ENCODE results near the gene WDR82.

Gene WDR82

GRCh38 chr3:52229656-52230055 is 48.8 kb downstream of the WDR82 start:
- no peak overlapping the region for H3K27ac Mint-ChIP-seq

GRCh38 chr3:52228751-52229291 is 49.6 kb downstream of the WDR82 start:
- H3K4me1 Mint-ChIP-seq, result peaks cover 18% of the 10 kb centered on the region
- TF ChIP-seq CTCF (IDR thresholded peaks at IDR 0.05), result no peak
- DNase-seq, result no peak
- H3K9me3 Mint-ChIP-seq, result no peaks in the 10 kb centered on the region
- H3K36me3 Mint-ChIP-seq (ENCODE audit: low read depth), result peaks cover 4% of the 10 kb centered on the region
- H3K4me3 Mint-ChIP-seq, result no peak overlapping the region
- H3K27ac Mint-ChIP-seq, result no peak overlapping the region
- H3K27me3 Mint-ChIP-seq (ENCODE audit: low read depth, poor library complexity), result no peaks in the 10 kb centered on the region

More at GRCh38 chr3:52229656-52230055, 48.8 kb downstream of the WDR82 start:
- TF ChIP-seq CTCF (IDR thresholded peaks at IDR 0.05), result no peak
- Mint-ChIP-seq H3K36me3 (ENCODE audit: low read depth) (peaks cover 4% of the 10 kb centered on the region), H3K27me3 (ENCODE audit: low read depth, poor library complexity) (no peaks in the 10 kb centered on the region), H3K4me3 (no peak overlapping the region), H3K9me3 (no peaks in the 10 kb centered on the region), H3K4me1 (peaks cover 18% of the 10 kb centered on the region)
- DNase-seq, result no peak

- Mint-ChIP-seq H3K36me3 (ENCODE audit: low read depth) (peaks cover 4% of the 10 kb centered on the region), H3K4me3 (no peak overlapping the region), H3K4me1 (peaks cover 18% of the 10 kb centered on the region), H3K9me3 (no peaks in the 10 kb centered on the region), H3K27ac (no peak overlapping the region), H3K27me3 (ENCODE audit: low read depth, poor library complexity) (no peaks in the 10 kb centered on the region)
- no peak for TF ChIP-seq CTCF (IDR thresholded peaks at IDR 0.05)
- no peak for DNase-seq
Observed at GRCh38 chr3:52228266-52228665, 50.2 kb downstream of the WDR82 start.

- Mint-ChIP-seq H3K27ac (no peak overlapping the region), H3K4me1 (peaks cover 18% of the 10 kb centered on the region), H3K9me3 (no peaks in the 10 kb centered on the region), H3K4me3 (no peak overlapping the region), H3K27me3 (ENCODE audit: low read depth, poor library complexity) (peaks cover 3% of the 10 kb centered on the region), H3K36me3 (ENCODE audit: low read depth) (peaks cover 4% of the 10 kb centered on the region)
- no peak for TF ChIP-seq CTCF (IDR thresholded peaks at IDR 0.05)
- no peak for DNase-seq
Observed at GRCh38 chr3:52227766-52228165, 50.7 kb downstream of the WDR82 start.

GRCh38 chr3:52227117-52227516 is 51.3 kb downstream of the WDR82 start:
- Mint-ChIP-seq H3K4me3 (no peak overlapping the region), H3K4me1 (peaks cover 18% of the 10 kb centered on the region), H3K9me3 (no peaks in the 10 kb centered on the region), H3K36me3 (ENCODE audit: low read depth) (peaks cover 4% of the 10 kb centered on the region), H3K27ac (no peak overlapping the region), H3K27me3 (ENCODE audit: low read depth, poor library complexity) (peaks cover 3% of the 10 kb centered on the region)
- TF ChIP-seq CTCF (IDR thresholded peaks at IDR 0.05), result no peak
- no peak for DNase-seq

GRCh38 chr3:52226229-52226817 is 52.1 kb downstream of the WDR82 start:
- no peak for TF ChIP-seq CTCF (IDR thresholded peaks at IDR 0.05)
- peak overlapping the region; percentile 18 for H3K27ac Mint-ChIP-seq
- peaks cover 18% of the 10 kb centered on the region for H3K4me1 Mint-ChIP-seq
- H3K36me3 Mint-ChIP-seq (ENCODE audit: low read depth), result peaks cover 4% of the 10 kb centered on the region
- DNase-seq, result no peak
- peaks cover 3% of the 10 kb centered on the region for H3K27me3 Mint-ChIP-seq (ENCODE audit: low read depth, poor library complexity)
- H3K9me3 Mint-ChIP-seq, result no peaks in the 10 kb centered on the region
- H3K4me3 Mint-ChIP-seq, result no peak overlapping the region
